Measurements from ENCODE around the gene CHST11.
"Not testable (repeated sequence)": the region's sequence is repeated elsewhere in the genome, so short reads cannot be mapped to it uniquely, and the experiment has no call there.

The CHST11 gene

GRCh38 chr12:104742551-104743201 is 285.9 kb downstream of the CHST11 start:
- no peak for DNase-seq (ENCODE audit: low read depth)

DNA sequence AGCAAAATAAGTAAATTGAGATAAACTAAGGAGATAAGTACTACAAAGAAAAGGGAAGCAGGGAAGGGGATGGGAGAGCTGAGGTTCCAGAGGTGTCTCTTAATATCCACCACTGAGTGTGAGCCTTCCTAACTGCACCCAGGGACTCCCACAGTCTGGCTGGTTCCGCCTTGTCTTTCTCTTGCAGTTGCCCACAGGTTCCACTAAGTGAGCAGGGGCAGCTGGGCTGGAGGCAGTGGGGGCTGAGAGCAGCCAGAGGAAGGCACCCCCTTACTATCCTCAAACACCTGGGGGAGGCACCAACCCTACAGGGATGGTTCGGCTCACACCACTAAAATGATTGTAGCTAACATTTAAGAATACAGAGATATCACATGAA is 286.4 kb downstream of the CHST11 start:
- no peak for DNase-seq (ENCODE audit: low read depth)

GRCh38 chr12:104743753-104744548 is 287.2 kb downstream of the CHST11 start:
- not testable (repeated sequence) for DNase-seq (ENCODE audit: low read depth)

GRCh38 chr12:104746467-104747088 is 289.8 kb downstream of the CHST11 start:
- DNase-seq (ENCODE audit: low read depth): no peak

- no peak for DNase-seq (ENCODE audit: low read depth)
Observed at GRCh38 chr12:104747330-104747729, 290.6 kb downstream of the CHST11 start.

- DNase-seq (ENCODE audit: low read depth): no peak
Observed at GRCh38 chr12:104747955-104748354, 291.2 kb downstream of the CHST11 start.

DNA sequence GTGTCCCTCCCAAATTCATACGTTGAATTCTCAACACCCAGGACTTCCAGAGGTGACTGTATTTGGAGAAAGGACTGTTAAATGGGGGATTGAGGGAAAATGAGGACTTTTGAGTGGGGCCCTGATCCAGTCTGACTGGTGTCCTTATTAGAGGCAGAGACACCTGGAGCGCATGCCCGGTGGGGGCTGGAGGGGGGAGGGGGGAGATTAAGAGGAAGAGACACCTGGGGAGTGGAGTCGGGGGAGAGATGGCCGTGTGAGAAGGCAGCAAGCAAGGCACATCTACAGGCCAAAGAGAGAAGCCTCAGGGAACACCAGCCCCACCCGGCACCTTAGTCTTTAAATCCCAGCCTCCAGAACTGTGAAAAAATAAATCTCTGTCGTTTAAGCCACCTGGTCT is 291.6 kb downstream of the CHST11 start:
- no peak for DNase-seq (ENCODE audit: low read depth)

DNA sequence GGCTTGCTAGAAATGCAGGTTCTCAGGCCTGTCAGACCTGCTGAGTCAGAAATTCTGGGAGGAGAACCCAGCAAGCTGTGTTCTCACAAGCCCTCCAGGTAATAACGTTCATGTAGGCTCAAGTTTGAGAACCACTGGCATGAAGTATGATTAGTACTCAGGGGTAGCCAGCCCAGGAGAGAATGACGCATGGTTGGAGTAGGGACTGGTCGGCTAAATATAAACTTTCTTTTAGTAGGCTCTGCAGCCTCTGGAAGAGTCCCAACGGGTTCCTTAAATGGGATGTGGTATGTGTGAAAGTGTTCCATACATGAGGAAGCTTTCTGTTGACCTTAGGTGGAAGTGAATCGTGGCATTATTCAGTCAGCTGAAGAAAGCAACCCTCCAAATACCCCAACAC is 292.0 kb downstream of the CHST11 start:
- no peak for DNase-seq (ENCODE audit: low read depth)

DNA sequence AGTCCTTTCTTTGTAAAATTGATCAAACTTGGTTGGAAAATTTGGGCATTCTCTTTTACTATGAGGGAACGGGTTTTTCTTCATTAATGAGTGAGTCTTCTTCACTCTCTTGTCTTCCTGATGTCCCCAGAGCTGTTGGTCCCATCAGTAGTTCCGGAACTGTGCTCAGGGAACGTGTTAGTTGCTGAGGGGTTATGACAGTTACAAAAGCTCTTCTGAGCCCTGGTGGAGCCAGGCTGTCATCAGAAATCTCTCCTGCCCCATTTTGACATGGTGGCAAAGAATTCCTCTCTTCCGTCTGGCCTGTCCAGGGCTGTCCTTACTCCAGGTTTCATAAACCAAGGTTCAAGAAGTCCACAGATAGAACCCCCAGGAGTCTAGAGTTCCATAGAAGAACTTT is 292.8 kb downstream of the CHST11 start:
- DNase-seq (ENCODE audit: low read depth): no peak

DNA sequence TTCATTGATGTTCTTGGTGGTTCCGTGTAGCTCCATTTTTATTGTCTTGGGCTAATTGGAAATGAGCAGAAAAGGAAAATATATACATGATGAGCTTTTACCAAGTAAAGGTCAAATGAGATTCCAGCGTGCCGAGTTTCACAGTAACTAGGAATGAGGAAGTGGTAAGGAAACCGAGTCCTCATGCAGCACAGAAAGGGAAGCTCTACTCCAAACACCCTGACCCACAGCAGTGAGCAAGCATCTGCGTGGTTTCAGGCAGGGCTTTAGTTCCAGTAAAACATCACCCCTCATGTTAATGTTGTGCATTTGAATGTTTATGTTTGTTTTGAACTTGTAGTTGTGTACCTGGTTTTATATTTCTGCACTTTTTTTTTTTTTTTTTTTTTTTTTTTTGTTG is 293.3 kb downstream of the CHST11 start:
- no peak for DNase-seq (ENCODE audit: low read depth)

GRCh38 chr12:104751120-104751519 is 294.4 kb downstream of the CHST11 start:
- DNase-seq (ENCODE audit: low read depth): no peak

DNA sequence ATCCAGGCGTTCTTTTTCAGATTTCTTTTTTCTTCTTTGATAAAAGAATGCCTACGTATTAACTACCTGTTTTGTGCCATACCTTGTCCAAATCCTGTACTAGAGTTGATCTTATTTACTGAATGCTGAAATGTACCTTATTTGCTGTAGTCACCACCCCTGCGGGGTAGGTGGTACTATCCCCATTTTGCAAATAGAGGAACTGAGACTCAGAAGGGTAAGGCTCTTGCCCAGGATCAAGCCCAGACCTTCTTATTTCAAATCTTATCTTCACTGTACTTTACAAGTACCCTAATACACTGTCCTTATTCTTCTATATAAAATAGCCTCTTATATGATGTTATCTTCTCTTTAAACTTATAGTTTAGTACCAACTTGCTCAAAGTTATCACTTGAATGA is 294.8 kb downstream of the CHST11 start:
- no peak for DNase-seq (ENCODE audit: low read depth)

DNA sequence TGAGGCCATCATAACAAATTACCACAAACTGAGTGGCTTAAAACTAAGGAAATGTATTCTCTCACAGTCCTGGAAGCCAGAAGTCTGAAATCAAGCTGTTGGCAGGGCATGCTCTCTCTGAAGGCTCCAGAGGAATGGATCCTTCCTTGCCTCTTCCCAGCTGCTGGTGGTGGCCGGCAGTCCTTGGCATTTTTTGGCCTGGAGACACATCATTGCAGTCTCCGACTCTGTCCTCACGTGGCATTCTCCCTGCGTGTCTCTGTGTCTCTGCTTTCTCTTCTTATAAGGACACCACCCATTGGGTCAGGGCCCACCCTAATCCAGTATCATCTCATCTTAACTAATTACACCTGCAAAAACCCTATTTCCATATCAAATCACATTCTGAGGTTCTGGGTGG is 295.3 kb downstream of the CHST11 start:
- DNase-seq (ENCODE audit: low read depth): no peak

DNA sequence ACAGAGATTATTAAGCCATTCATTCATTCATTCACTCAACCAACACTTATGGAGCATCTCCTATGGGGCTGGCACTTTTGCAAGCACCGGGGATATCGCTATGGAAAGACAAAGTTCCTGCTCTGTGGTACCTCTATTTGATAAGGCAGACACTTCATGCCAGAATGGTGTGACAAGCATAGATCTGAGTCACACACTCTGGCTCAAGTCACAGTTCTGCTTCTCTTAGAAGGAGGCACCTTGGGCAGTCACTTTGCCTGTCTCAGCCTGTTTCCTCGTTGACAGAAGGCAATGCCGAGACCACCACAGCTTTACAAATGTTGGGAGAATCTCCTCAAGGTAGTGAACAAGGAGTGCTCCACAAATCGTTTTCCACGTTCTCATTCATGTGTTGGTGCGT is 296.1 kb downstream of the CHST11 start:
- DNase-seq (ENCODE audit: low read depth): no peak

- DNase-seq (ENCODE audit: low read depth): no peak
Observed at GRCh38 chr12:104756901-104757300, 300.2 kb downstream of the CHST11 start.

DNA sequence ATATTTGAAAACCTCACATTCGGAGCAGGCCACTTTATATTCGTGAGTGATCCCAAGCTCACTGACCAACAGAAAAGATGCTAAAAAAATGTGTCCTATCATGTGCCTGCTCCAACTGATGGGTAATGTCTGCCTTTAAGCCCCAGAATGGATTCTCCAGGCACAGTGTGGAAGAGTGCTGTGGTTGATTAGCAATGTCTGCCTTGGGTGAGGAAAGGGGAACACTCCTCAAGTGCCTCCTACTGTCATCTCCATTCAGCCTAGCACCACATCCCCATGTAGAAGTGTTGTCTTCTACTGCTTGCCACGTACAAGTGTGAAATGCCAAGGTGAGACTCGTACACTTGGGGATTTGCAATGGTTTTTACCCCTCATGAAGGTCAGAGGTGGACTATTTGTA is 302.0 kb downstream of the CHST11 start:
- no peak for DNase-seq (ENCODE audit: low read depth)

DNA sequence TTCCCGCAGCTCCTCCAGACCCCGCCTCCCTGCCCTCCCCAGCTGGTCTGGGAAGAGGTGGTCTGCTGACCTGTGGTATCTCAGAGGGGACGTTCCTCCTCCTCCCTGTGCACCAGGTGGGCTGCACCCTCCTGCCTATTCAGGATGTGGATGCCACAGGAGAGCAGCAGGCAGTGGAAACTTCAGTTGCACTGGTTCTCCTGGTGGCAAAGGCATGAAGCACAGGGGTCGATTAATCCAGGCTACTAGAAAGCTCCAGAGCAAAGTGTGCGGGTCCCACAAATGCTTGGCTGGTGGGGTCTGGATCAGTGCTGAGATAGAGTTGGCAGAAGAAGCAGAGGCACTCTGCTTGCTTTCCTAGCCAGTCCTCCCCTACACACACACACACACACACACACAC is 304.3 kb downstream of the CHST11 start:
- no peak for DNase-seq (ENCODE audit: low read depth)

GRCh38 chr12:104761611-104762010 is 304.9 kb downstream of the CHST11 start:
- DNase-seq (ENCODE audit: low read depth): no peak

GRCh38 chr12:104763168-104763805 is 306.5 kb downstream of the CHST11 start:
- DNase-seq (ENCODE audit: low read depth): no peak

DNA sequence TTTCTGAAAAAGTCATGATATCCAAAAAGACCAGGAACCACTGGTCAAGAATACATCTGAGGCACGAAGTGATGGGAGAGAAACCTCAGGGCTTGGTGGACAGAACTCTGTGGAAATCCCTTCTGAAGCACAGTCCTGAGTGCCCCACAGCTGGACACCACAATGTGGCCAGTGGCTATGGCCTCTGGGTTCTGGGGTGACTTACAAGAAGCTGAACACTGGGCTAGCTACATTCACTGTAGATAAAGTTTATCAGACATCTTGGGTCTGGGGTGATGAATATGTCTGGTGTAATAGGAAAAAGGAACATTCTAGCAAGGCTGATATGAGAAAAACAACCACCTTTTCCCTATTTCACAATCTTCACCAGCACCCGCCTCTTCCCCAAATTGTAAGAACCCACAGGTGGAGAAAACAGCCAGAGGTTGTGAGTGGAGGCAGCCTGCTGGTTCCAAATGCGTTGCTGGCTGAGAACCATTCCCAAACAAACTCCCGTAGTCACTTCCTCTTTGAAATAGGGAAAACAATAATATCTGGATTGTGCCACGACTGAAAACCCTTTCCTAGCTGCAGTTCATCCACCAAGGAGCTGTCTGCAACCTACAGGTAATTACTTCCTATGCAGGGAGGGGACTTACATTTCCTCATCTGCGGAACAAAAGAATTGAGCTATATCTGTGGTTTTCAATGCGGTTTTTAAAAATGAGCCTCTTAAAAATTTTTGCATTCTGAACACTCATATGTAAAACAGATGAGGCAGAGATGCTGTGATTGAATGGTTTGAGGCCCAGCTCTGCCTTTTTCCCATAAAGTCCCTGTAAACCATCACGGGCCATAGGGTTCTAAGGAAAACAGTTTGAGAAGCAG is 307.7 kb downstream of the CHST11 start:
- no peak for DNase-seq (ENCODE audit: low read depth)

DNA sequence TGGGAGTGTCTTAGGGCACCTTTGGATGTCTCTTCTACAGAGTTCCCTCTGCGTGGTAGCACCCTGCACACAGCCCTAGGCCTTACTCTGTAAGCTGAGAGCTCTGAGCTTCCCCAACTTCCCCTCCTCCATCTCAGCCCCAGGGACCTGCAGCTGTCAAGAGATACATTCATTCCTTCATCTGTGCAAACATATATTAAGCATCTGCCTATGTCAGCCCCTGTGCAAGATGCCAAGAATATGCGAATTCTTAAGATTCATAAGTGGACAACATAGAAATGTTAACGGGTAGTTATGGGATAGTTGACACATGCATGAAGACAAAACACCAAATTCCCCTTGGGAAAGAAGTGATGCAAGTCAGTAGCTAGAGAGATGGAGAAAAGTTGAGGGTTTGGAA is 310.5 kb downstream of the CHST11 start:
- DNase-seq (ENCODE audit: low read depth): no peak

DNA sequence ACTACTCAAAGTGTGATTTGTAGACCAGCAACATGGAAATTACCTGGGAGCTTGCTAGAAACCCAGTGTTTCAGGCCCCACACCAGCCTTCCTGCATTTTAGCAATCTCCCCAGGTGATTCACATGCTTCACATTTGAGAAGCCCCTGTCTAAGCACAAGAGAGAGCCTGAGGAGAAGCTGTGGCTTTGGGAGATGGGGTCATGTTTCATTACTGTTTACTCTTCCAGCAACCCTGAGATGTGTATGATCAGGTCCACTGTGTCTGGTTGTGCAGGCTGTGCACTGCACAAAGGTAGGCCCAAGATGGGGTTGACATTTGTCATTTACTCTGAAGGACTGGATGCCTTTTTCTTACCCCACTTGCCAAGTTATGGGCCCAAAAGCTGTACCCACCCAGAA is 311.3 kb downstream of the CHST11 start:
- no peak for DNase-seq (ENCODE audit: low read depth)
